Measurements from ENCODE around the gene ZBED6.
A peak's percentile ranks its signal among the peaks of the same experiment; 100 is the strongest.

Gene ZBED6

DNA sequence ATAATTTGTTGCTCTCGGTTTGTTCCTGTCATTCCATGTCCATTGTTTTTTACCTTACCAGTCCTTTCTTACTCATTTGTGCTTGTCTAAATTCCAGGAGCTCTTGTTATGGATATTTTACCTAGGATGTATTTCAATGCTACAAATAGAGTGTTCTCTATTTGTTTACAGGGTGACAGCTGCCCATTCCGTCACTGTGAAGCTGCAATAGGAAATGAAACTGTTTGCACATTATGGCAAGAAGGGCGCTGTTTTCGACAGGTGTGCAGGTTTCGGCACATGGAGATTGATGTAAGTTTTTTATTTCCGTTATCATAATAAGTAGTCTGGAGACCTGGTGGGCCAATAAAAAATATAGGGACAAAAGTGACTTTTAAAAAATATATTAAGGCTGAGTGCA lies 23.0 kb downstream of the ZBED6 start:
- Histone ChIP-seq H3K4me1 (ENCODE audit: insufficient read depth, low read length, severe bottlenecking) (peaks cover 32% of the 10 kb centered on the region), H3K9ac (ENCODE audit: low read length) (peak overlapping the region; percentile 7; the same call in 1 of the 2 replicates), H2AFZ (ENCODE audit: low read length) (no peak overlapping the region), H3K4me2 (ENCODE audit: low read length) (peak overlapping the region; percentile 62), H3K9me2 (ENCODE audit: low read depth, low read length) (no peaks in the 10 kb centered on the region), H3K27ac (ENCODE audit: low read depth, low read length, poor library complexity, severe bottlenecking) (peak overlapping the region; percentile 90), H3K27me3 (ENCODE audit: insufficient read depth, low read length) (no peaks in the 10 kb centered on the region), H3F3A (ENCODE audit: insufficient read depth, low read length) (peaks cover 10% of the 10 kb centered on the region; the same call in 1 of the 2 replicates), H3K79me2 (ENCODE audit: insufficient read depth, low read length) (peaks cover 6% of the 10 kb centered on the region; the same call in 1 of the 2 replicates), H3K9me3 (ENCODE audit: low read length) (no peaks in the 10 kb centered on the region), H3K36me3 (ENCODE audit: insufficient read depth, low read length) (peaks cover 82% of the 10 kb centered on the region), H3K4me3 (ENCODE audit: low read depth, low read length, poor library complexity, severe bottlenecking) (peak overlapping the region; percentile 18), H4K20me1 (ENCODE audit: insufficient read depth, low read length) (no peaks in the 10 kb centered on the region)
- TF ChIP-seq, protein P1, sequence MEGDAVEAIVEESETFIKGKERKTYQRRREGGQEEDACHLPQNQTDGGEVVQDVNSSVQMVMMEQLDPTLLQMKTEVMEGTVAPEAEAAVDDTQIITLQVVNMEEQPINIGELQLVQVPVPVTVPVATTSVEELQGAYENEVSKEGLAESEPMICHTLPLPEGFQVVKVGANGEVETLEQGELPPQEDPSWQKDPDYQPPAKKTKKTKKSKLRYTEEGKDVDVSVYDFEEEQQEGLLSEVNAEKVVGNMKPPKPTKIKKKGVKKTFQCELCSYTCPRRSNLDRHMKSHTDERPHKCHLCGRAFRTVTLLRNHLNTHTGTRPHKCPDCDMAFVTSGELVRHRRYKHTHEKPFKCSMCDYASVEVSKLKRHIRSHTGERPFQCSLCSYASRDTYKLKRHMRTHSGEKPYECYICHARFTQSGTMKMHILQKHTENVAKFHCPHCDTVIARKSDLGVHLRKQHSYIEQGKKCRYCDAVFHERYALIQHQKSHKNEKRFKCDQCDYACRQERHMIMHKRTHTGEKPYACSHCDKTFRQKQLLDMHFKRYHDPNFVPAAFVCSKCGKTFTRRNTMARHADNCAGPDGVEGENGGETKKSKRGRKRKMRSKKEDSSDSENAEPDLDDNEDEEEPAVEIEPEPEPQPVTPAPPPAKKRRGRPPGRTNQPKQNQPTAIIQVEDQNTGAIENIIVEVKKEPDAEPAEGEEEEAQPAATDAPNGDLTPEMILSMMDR (IDR thresholded peaks at IDR 0.05; ENCODE audit: low read length) = no peak
- TF ChIP-seq EZH2 (IDR thresholded peaks at IDR 0.05; ENCODE audit: borderline replicate concordance, low read length) = no peak

DNA sequence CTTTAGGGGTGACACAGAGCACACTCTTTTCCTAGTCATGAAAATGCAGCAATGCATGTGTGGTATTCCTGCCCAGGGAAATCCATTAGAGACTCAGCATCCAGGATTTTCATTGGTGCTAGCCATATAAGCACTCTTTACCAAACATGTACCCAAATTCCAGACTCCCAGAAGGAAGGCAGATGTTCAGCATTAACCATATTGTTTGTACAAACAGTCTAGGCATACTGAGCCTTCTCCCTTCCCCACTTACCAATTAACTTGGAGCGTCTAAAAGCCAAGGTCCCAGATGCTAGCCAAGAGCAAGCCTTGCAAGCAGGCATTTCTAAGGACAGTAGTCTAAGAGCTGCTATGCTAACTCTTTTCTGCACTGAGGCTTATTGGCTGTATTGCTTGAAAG lies 27.9 kb downstream of the ZBED6 start:
- H3K9me3 ChIP-seq (ENCODE audit: low read length) = no peaks in the 10 kb centered on the region
- peaks cover 88% of the 10 kb centered on the region for H3K36me3 ChIP-seq (ENCODE audit: insufficient read depth, low read length)
- no peak overlapping the region for H3K4me2 ChIP-seq (ENCODE audit: low read length)
- H3F3A ChIP-seq (ENCODE audit: insufficient read depth, low read length) = 0 out of 2 replicates have a peak, but pooled peaks cover 1% of the 10 kb centered on the region
- H3K9ac ChIP-seq (ENCODE audit: low read length) = no peak overlapping the region
- no peaks in the 10 kb centered on the region for H3K9me2 ChIP-seq (ENCODE audit: low read depth, low read length)
- no peaks in the 10 kb centered on the region for H4K20me1 ChIP-seq (ENCODE audit: insufficient read depth, low read length)
- peaks cover 10% of the 10 kb centered on the region for H3K4me1 ChIP-seq (ENCODE audit: insufficient read depth, low read length, severe bottlenecking)
- H3K27ac ChIP-seq (ENCODE audit: low read depth, low read length, poor library complexity, severe bottlenecking) = no peak overlapping the region
- TF ChIP-seq, protein P1 (IDR thresholded peaks at IDR 0.05; ENCODE audit: low read length) = no peak
- no peak for TF ChIP-seq EZH2 (IDR thresholded peaks at IDR 0.05; ENCODE audit: borderline replicate concordance, low read length)
- H2AFZ ChIP-seq (ENCODE audit: low read length) = no peak overlapping the region
- no peak overlapping the region for H3K4me3 ChIP-seq (ENCODE audit: low read depth, low read length, poor library complexity, severe bottlenecking)
- H3K27me3 ChIP-seq (ENCODE audit: insufficient read depth, low read length) = no peaks in the 10 kb centered on the region
- H3K79me2 ChIP-seq (ENCODE audit: insufficient read depth, low read length) = no peaks in the 10 kb centered on the region; the same call in 1 of the 2 replicates

DNA sequence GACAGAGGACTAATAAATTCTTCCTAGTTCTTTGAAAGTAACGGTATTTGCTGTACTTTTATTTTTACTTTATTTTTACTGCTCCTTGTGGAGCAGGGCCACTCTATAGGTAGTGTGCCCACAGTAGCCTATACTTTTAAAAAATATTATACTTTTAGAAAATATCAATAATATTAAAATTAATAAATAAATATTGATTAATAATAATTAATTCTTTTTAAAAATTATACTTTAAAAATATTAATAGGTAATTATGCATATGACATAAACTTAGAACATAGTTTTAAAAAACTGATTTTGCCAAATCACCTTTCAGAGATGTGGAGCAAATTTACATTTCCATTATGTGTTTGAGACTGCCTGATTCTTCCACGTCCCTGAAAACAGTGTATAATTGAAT lies 30.8 kb downstream of the ZBED6 start:
- Histone ChIP-seq H3F3A (ENCODE audit: insufficient read depth, low read length) (no peaks in the 10 kb centered on the region), H3K9me3 (ENCODE audit: low read length) (no peaks in the 10 kb centered on the region), H3K27me3 (ENCODE audit: insufficient read depth, low read length) (no peaks in the 10 kb centered on the region), H3K9ac (ENCODE audit: low read length) (no peak overlapping the region), H3K27ac (ENCODE audit: low read depth, low read length, poor library complexity, severe bottlenecking) (no peak overlapping the region), H3K4me3 (ENCODE audit: low read depth, low read length, poor library complexity, severe bottlenecking) (no peak overlapping the region), H3K4me2 (ENCODE audit: low read length) (no peak overlapping the region), H3K79me2 (ENCODE audit: insufficient read depth, low read length) (no peaks in the 10 kb centered on the region; the same call in 1 of the 2 replicates), H2AFZ (ENCODE audit: low read length) (no peak overlapping the region), H4K20me1 (ENCODE audit: insufficient read depth, low read length) (no peaks in the 10 kb centered on the region), H3K36me3 (ENCODE audit: insufficient read depth, low read length) (peaks cover 94% of the 10 kb centered on the region), H3K4me1 (ENCODE audit: insufficient read depth, low read length, severe bottlenecking) (no peaks in the 10 kb centered on the region), H3K9me2 (ENCODE audit: low read depth, low read length) (no peaks in the 10 kb centered on the region)
- no peak for TF ChIP-seq EZH2 (IDR thresholded peaks at IDR 0.05; ENCODE audit: borderline replicate concordance, low read length)
- TF ChIP-seq, protein P1 (IDR thresholded peaks at IDR 0.05; ENCODE audit: low read length) = no peak

Data from OCI-LY1 (cell line).